CD4-positive, alpha-beta T cell treated with Interleukin-6 for 4 hours (primary cell): Measurements from ENCODE around the gene ARHGEF5.
"Not testable (repeated sequence)": the region's sequence is repeated elsewhere in the genome, so short reads cannot be mapped to it uniquely, and the experiment has no call there.

Source experiments
- DNase-seq: peaks from one replicate; pipeline ENCODE4 v3.0.0-alpha.2; 2020; ENCODE audit warnings: mixed read lengths

ARHGEF5 gene

DNA sequence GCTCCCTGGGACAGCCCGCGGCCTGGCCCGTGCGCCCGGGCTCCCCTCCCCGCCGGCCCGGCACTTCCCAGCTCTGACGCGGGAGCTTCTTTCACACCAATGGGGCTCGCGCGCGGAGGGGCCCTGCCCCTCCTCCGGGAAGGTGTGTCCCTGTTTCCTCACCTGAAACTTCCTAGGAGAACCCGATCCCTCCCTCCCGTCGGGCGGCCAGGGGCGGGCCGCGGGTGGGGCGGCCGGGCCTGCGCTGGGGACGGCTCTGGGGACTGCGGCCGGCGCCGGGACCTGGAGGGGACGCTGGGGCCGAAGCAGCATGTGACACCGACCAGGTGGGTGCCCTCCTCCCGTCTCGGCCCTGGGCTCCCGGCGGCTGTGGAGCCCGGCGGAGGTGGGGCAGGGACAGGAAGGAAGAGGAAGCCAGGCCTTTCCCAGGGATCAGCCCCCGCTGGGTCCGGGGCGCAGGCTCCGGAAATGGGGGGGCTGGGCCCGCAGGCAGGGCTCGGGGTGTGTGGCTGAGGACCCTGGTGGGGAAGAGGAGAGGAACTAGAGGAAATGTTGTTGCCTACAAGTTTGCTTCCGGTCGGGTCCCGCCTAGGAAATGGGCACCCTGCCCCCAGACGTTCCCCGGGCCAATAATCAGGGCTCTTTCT lies at the start of gene ARHGEF5:
Gene ARHGEF5 (plus strand): TSS at position 227 of the 647 bp plus-strand sequence. CDS start 7,268 bp downstream, outside the sequence.
- not testable (repeated sequence) for DNase-seq

DNA sequence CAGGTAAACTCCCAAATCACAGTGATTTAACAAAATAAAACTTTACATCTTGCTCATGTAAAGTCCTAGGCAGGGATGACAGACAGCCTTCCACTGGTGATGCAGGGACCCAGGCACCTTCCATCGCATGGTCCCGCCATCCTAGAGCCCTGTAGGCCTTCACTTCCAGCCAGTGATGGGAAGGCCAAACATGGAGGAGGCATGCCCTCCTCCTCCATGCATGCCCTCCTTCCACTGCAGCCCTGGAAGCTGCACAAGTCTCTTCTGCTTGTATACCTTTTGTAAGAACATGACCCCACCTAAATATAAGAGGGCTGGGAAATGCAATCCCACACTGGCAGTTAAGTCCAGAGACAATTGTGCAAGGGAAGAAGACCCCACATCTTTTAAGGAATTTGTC lies 45.5 kb upstream of the ARHGEF5 start:
- DNase-seq: not testable (repeated sequence)

DNA sequence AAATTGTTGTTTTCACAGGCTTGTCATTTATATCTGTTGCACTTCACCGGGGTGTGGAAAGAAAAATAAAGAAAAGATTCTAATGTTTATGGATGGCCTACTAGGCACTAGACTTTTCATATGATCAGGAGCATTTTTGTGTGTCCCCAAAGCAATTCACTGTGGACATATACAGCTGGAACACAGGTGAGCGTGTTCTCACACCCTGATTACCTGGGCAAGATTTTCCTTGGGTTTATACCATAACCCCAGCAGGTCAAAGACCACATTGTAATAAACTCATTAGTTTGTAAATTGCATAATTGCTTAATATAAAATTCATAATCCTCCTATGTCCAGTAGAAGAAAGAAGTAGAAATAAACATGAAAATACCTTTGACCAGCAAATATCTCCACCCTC lies 44.0 kb upstream of the ARHGEF5 start:
- not testable (repeated sequence) for DNase-seq

DNA sequence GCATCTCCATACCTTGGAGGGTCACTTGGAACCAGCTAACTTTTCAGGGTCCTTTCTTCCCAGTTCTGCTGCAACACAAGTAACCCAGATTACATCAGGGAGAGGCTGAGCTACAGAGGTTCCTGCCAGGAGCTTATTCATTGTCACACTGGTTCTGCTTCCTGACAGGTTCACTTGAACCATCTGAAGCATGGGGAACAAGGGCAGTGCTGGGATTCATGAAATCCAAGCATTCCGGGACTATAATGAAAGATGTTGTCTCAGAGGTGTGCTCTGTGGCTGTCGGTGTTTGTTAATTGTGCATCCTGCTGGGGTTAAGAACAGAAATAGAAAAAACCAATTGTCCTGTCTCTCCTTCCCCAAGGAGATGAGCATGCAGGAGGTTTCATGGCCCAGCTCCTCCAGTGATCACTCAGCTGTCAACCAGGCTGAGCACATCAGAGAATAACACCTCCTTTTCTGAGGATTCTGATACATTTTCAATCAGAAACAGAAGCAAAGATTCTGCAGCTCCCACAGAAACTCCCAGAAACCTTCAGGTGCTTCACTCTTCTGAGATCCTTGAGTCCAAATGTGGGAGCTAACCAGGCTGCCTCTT lies 43.2 kb upstream of the ARHGEF5 start, which contains the start of gene OR2A1:
Gene OR2A1 (plus strand): TSS at position 548 of the 598 bp plus-strand sequence. CDS start 5,706 bp downstream, outside the sequence.
- not testable (repeated sequence) for DNase-seq

DNA sequence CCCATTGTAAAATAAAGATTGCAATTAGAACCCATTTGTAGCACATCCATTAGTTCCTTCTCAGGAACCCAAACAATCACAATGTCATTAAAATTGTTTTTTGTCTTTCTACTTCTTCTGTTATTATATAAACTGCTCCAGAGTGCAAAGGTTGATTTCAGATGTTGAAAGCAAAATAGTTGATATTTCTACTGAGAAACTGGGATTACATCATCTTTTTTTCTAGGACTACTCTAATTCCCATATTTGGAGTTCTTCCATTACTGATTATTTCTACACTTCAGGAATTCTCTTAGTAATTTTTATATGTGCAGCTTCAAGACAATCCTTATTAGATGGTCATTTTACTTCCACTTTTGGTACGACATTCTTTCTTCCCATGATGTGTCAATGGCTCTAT lies 37.7 kb upstream of the ARHGEF5 start:
- not testable (repeated sequence) for DNase-seq

DNA sequence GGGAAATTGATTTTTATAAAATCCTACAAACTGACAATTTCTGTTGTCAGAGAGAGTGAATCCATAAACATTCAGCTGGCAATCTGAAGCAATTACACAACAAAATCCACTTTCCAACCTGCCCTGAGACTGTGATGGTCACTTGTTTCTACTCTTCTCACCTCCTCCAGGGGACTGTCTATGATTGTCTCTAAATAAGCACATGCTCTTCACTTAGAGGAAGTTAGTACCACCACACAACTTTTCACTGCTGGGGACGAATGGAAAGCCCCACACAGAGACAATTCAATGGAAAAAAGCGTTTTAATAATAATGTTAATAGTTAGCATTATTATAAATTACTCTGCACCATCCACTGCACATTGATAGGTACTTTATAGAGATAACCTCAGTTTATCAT lies 35.7 kb upstream of the ARHGEF5 start:
- not testable (repeated sequence) for DNase-seq

DNA sequence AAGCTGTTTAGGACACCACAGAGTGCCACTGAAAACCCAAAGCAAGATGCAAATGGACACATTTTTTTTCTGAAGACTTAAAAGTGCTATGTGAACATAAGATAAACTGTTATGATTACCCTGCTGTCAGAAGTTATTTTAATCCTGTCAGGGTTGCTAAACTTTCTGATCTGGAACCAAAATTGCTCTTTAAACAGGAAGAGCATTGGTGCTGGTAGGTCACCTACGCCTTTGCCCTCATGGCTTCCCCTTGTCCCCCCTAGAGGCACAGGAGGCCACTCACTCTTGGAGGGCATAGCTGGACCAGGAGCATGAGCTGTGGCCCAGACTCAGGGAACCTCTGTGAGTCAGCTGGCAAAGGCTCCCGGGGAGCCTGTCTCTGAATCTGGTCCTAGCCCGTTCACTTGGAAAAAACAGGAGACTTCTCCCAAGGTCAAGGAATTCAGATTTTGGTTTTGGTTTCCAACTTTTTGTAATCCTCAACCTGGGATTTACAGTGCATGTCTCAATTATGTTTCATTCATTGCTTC lies 33.5 kb upstream of the ARHGEF5 start:
- DNase-seq: not testable (repeated sequence)

DNA sequence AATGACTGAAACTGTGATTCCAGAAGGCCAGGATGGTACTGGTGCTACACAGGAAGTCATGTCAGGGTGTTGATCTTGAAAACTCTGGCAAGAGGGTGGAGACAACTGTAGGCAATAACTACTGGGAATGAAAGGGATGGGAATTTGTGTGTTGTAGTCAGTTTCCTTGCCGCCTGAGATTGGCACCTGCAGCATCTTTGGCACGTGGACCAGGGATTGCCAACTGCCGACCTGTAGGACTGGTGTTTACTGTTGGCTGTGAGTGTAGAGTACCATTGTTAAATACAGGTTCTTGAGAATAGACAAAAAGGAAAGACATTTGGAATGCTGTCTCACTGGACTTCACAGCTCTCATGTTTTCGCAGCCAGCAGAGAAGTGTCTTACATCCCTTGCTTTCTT lies 31.8 kb upstream of the ARHGEF5 start:
- DNase-seq: not testable (repeated sequence)

DNA sequence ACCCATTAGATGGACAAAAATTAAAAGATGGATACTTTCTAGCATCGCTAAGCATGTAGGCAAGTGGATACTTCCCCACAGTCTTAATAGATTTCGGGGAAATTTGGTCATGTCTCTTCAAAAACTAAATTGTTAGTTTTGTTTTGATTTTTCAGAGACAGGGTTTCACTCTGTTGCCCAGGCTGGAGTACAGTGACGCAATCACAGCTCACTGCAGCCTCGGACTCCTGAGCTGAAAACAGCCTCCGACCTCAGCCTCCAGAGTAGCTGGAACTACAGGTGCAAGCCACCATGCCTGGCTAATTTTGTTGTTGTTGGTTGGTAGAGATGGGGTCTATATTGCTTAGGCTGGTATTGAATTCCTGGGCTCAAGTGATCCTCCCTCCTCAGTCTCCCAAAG lies 29.3 kb upstream of the ARHGEF5 start:
- not testable (repeated sequence) for DNase-seq

DNA sequence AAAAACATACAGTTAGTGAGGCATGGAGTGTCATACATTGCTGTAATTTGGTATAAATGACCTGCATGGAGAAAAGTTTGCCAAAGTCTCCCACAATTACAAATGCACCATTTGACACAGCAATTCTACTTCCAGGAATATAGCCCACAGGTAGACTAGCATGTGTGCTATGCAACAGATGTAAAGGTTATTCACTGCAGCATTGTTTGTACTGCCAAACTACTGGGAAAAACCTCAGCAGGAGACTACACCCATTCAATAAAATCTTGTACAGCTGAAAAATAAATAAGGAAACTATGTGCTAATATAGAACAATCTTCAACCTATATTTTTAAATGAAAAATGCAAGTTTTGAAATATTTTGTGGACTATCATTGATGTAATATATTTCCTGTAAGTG lies 25.2 kb upstream of the ARHGEF5 start:
- DNase-seq: not testable (repeated sequence)

DNA sequence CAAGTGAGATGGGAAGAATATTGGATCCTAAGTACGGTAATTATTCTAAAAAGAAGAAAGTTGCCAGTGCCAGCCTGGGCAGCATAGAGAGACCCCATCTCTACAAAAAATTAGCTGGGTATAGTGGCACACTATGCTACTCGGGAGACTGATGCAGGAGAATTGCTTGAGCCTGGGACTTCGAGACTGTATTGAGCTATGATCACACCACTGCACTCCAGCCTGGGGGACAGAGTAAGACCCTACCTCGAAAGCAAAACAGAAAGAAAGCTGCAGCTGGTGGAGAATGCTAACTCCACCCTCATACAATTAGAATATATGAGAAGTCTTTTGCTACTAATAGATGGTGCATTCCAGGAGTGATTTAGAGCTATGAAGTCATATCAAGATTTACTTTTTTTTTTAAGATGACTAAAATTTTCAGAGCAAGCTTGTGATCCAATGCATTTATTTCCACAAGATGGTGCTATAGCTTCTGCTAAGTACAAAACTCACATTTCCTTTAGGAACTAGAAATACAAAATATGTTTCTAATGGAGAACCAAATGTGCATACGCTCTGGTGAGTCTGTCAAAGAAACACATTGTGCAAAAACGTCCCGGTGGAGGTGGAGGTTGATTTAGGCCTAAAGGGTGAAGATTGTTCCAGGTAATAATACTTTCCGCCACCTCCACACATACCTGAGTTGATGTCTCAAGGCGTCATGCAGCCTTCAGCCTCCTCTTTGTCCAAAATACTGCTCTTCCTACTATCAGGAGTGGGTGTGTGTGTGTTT lies 23.8 kb upstream of the ARHGEF5 start:
- DNase-seq: not testable (repeated sequence)

DNA sequence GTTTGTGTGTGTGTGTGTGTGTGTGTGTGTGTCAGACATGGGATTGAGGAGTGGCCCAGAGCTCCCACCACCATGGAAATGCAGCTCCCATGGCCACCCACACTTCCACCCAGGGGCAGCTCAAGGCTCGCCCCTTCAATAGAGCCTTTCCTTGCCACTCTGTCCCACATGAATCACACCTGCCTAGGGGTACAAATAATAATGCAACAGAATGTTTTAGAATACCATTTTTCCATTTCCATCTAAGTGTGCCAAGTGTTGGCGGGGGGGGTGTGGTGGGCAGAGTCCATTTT lies 23.3 kb upstream of the ARHGEF5 start:
- DNase-seq: not testable (repeated sequence)

DNA sequence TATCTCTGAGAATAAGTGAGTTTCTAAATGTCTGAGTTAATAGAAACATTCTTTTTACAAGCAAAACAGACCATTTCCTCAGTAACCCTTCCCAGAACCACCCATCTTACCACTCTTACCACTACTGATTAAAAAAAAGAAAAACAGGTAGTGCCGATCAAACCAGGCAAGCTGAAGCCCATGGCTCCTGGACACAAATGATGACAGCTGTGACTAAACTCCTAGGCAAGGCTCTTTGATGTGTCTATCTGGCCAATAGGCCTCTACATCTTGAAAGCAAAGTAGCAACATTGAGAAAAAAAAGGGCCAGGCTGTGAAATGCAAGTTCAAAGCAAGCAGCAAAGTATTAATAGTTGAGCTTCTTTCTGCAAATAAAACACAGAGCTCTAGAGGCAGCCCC lies 6.6 kb upstream of the ARHGEF5 start:
- DNase-seq: not testable (repeated sequence)

DNA sequence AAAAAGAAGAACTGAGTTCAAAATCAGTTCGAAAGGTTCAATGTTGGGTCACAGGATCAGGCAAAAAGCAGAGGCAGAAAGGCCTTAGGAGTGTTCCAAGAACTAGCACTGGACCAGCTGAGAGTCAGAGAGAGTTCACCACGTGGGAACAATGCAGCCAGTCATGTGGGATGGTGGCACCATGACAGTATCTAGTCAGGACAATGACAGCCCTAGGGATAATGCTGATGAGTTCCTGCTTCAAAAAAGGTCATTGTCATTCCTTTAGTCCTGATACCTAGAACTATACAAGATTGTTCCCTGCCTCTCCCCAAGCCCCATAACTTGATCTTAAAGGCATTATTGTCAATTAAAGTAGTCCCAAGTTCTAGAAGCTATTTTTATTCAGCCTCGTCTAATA lies 3.5 kb upstream of the ARHGEF5 start:
- DNase-seq: not testable (repeated sequence)

DNA sequence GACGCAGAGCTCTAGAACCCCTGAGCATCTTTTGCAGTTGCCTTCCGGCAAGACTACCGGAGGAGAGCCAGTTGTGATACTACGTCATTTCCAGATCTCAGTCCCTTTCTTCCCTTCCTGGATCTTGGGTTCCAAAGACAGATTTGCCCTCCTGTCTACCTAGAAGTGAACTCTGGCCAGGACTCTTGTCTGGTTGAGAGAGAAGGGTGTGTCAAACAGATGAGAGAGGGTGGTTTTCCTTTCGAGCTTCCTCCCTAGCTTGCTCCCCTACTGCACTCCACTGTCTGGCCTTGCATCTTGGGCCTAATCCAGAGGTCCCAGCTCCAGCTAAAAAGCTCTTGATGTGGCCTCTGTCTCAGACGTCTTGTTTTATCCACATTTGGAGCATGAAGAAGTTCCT lies 983 bp downstream of the ARHGEF5 start:
- not testable (repeated sequence) for DNase-seq

DNA sequence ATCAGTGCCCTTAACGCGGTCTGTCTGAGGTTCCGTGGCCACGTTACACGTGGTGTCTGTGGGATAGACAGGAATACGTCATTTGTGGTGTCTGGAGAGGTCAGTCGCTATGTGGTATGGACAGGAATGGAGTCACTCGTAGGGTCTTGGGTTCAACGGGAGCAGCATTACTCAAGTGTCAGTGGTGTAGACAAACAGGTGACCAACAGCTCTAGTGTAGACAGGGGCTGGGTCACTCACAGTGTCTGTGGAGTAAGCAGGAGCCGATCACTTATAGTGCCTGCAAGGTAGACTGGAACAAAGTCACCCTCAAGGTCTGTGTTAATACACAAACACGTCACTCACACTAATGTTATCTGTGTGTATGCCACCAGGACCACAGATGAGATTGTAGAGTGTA lies 1.7 kb downstream of the ARHGEF5 start:
- DNase-seq: not testable (repeated sequence)

DNA sequence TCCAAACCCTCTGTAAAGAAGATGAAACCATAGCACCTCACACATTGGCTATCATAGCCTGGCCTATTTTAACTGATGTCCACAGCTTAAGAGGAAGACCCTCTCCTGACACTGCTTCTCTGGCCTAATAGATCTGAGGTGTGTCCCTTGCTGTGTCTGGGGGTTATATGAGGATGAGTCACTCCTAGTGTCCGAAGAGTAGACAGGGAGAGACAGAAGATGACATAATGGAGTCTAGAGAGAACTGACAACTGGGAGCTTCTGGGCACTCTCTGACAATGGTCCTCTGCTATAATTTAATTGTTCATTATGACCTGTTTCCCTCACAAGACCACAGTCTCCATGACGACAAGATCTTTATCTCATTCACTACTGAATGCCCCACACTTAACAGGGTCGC lies 6.9 kb downstream of the ARHGEF5 start:
- DNase-seq: not testable (repeated sequence)

DNA sequence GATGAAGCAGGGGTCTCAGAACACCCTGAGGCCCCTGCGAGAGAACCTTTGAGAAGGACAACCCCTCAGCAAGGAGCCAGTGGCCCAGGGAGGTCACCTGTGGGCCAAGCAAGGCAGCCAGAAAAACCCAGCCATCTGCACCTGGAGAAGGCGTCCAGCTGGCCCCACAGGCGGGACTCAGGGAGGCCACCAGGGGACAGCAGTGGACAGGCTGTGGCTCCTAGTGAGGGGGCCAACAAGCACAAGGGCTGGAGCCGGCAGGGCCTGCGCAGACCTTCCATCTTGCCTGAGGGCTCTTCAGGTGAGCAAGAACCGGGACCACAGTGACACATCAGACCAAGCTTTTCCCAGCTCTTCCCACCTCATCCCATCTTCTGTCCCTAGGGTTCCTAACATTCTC lies 10.3 kb downstream of the ARHGEF5 start:
- not testable (repeated sequence) for DNase-seq

DNA sequence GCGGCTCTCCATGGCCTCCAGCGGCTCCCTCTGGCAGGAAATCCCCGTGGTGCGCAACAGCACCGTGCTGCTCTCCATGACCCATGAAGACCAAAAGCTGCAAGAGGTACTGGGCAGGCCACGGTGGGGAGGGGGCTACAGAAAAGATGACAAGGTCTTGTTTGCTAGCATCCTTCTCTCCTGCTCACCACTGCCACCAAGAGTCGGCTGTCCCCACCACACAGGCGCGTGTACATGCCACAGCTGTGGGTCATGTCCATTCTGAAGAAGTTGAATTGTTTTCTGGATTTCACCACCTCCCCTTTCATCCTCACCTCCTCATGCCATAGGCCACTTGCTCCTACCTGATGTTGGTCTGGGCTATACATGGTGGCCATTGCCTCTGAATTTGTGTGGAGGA lies 12.0 kb downstream of the ARHGEF5 start:
- not testable (repeated sequence) for DNase-seq

DNA sequence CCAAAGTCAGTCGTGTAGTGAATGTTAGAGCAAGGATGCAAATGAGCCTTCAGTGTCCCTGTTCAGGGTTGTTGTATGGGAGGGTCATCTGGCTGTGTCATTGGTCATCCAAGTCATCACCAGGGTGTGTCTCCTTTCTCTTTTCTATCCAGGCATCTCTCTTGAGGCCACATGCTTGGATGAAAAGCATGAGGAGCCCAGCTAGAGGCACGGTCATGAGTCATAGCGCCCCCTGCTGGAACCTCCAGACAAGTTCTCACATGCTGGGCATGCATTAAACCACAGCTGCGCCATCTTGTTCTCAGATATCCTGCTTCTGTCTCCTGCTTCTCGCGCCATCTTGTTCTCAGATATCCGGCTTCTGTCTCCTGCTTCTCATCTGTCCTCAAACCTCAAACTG lies 14.0 kb downstream of the ARHGEF5 start:
- DNase-seq: not testable (repeated sequence)

DNA sequence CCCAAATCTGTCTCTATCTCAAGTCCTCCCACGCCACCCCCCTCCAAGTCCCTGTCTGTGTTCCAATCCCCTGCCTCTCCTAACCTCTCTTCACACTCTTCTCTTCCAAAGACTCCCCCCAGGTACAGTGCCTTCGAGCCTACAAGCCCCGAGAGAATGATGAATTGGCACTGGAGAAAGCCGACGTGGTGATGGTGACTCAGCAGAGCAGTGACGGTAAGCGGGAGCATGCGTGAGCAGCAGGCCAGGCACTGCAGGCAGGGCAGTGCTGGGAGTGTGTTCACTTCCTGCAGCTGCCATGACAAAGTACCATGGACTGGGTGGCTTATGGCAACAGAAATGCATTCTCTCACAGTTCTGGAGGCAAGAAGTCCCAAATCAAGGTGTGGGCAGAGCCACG lies 23.4 kb downstream of the ARHGEF5 start:
- DNase-seq: no peak

DNA sequence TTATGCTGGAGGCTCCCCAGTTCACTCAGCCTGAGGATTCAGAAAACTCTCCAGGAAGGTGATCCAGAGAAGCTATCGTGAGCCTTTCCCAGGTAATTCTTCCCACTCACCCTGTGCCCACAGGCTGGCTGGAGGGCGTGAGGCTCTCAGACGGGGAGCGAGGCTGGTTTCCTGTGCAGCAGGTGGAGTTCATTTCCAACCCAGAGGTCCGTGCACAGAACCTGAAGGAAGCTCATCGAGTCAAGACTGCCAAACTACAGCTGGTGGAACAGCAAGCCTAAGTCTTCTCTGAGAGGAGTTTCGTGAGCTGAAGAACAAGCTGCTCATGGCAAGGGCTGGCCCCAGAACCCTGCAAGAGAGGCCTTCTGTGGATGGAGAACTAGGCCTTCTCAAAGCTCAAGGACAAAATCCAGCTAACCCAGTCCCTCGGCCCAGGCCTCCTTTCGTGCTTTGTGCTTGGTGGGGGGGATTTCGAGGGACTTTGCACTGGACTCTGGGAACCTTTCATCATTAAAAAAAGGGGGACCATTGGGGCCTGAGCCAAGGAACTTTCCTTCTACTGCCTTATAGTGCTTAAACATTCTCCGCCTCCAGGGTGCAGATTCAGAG lies 24.7 kb downstream of the ARHGEF5 start:
- DNase-seq: no peak

DNA sequence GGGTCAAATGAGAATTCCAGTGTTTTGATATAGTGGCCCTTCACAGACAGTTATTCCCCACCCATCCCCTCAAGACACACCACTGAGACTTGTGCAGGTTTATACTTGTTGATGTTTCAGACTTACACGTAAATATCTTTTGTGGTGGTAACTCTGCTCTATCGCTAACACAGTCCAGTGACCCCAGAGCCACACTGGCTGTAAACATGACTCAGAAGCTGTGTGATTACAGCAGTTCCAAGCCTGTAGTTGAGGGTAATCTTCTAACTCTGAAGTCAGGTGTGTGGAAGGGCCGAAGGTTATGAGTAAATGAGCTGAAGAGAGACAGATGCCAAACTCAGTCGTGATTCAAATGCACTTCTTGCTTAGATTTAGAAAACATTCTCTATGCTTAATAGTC lies 28.9 kb downstream of the ARHGEF5 start:
- DNase-seq: no peak
